AG04449 (cell line): ENCODE measurements around the gene SLC4A4.

ENCODE experiments used
- CTCF ChIA-PET: fragments of 350-600 bp; formaldehyde crosslinking; extraction: SDS; loops from one replicate; lab custom pipeline; 2021; ENCODE audit warnings: antibody characterized with exemption; lab: Yijun Ruan, JAX
- POLR2A ChIA-PET: fragments of 400-600, 350-600 bp; formaldehyde crosslinking; extraction: SDS; loops from one replicate; lab custom pipeline; 2020; ENCODE audit warnings: antibody characterized with exemption, inconsistent platforms; lab: Yijun Ruan, JAX
- DNase-seq: peaks from one replicate; pipeline ENCODE4 v3.0.0-alpha.2; 2010; ENCODE audit warnings: low read depth, low spot score
- H3K4me3 ChIP-seq: 2 replicates; pipeline ENCODE4 v1.5.1; 2011; ENCODE audit warnings: low read depth, mild to moderate bottlenecking, control low read depth, low read length
- CTCF ChIP-seq: IDR thresholded peaks from one replicate; pipeline ENCODE4 v1.5.1; 2011; ENCODE audit warnings: mild to moderate bottlenecking, moderate library complexity, low read length, control low read depth, inconsistent platforms; ENCODE audit not compliant: insufficient read depth; ENCODE audit errors: missing control alignments

The SLC4A4 gene

GRCh38 chr4:71456841-71457240 is 118.0 kb downstream of the SLC4A4 start:
- ChIA-PET CTCF (interaction anchor here (1.1 kb wide), 1 partner anchor 9 kb away, joined by 3 read pairs; no protein-coding TSS in a partner anchor), POLR2A (interaction anchor here (0.7 kb wide), 1 partner anchor 271 kb away, joined by 3 read pairs; no protein-coding TSS in a partner anchor)
- TF ChIP-seq CTCF = no peak
- H3K4me3 ChIP-seq = no peak overlapping the region
- DNase-seq = peak; percentile 82

- no peak for TF ChIP-seq CTCF
- POLR2A ChIA-PET = no interaction called here
- H3K4me3 ChIP-seq = no peak overlapping the region
- CTCF ChIA-PET = no interaction called here
- no peak for DNase-seq
Observed at GRCh38 chr4:71460371-71460770, 121.6 kb downstream of the SLC4A4 start.

GRCh38 chr4:71461422-71461821 is 122.6 kb downstream of the SLC4A4 start:
- ChIA-PET CTCF (no interaction called here), POLR2A (no interaction called here)
- no peak overlapping the region for H3K4me3 ChIP-seq
- no peak for DNase-seq
- TF ChIP-seq CTCF = no peak

GRCh38 chr4:71466775-71467174 is 128.0 kb downstream of the SLC4A4 start:
- no peak for DNase-seq
- no peak overlapping the region for H3K4me3 ChIP-seq
- no peak for TF ChIP-seq CTCF
- ChIA-PET CTCF (no interaction called here), POLR2A (no interaction called here)

GRCh38 chr4:71468116-71468710 is 129.4 kb downstream of the SLC4A4 start:
- DNase-seq = no peak
- ChIA-PET CTCF (no interaction called here), POLR2A (no interaction called here)
- no peak overlapping the region for H3K4me3 ChIP-seq
- no peak for TF ChIP-seq CTCF

GRCh38 chr4:71469541-71469940 is 130.7 kb downstream of the SLC4A4 start:
- CTCF ChIA-PET = no interaction called here
- no peak overlapping the region for H3K4me3 ChIP-seq
- TF ChIP-seq CTCF = no peak
- POLR2A ChIA-PET = no interaction called here
- no peak for DNase-seq
